Kidney tubule cell (primary cell): ENCODE results near the gene DCLK1.
"Not testable (repeated sequence)": the region's sequence is repeated elsewhere in the genome, so short reads cannot be mapped to it uniquely, and the experiment has no call there.

Experiments
- DNase-seq: peaks from one replicate; pipeline ENCODE4 v3.0.0-alpha.2; 2018; ENCODE audit warnings: low spot score

DCLK1 gene

GRCh38 chr13:36086117-36086516, 45.1 kb downstream of the DCLK1 start:
- no peak for DNase-seq

GRCh38 chr13:36084131-36084530, 47.1 kb downstream of the DCLK1 start:
- no peak for DNase-seq

GRCh38 chr13:36082806-36083205, 48.4 kb downstream of the DCLK1 start:
- DNase-seq, result no peak

GRCh38 chr13:36082396-36082795, 48.8 kb downstream of the DCLK1 start:
- DNase-seq, result peak; percentile 26

- DNase-seq, result no peak
These were observed 55.0 kb downstream of the DCLK1 start for GRCh38 chr13:36076211-36076610.

- DNase-seq, result no peak
These were observed 56.5 kb downstream of the DCLK1 start for GRCh38 chr13:36074659-36075058.

GRCh38 chr13:36072152-36072935, 58.8 kb downstream of the DCLK1 start:
- no peak for DNase-seq

- DNase-seq, result not testable (repeated sequence)
These were observed 60.5 kb downstream of the DCLK1 start for GRCh38 chr13:36070504-36071192.

- no peak for DNase-seq
These were observed 61.3 kb downstream of the DCLK1 start for GRCh38 chr13:36069881-36070366.

- DNase-seq, result no peak
These were observed 62.2 kb downstream of the DCLK1 start for GRCh38 chr13:36068991-36069390.

GRCh38 chr13:36068566-36068965, 62.6 kb downstream of the DCLK1 start:
- no peak for DNase-seq

- no peak for DNase-seq
These were observed 63.3 kb downstream of the DCLK1 start for GRCh38 chr13:36067746-36068381.

- no peak for DNase-seq
These were observed 68.9 kb downstream of the DCLK1 start for GRCh38 chr13:36062249-36062648.

GRCh38 chr13:36061621-36062020, 69.6 kb downstream of the DCLK1 start:
- DNase-seq, result no peak

- no peak for DNase-seq
These were observed 70.1 kb downstream of the DCLK1 start for GRCh38 chr13:36061054-36061453.

GRCh38 chr13:36059321-36059720, 71.9 kb downstream of the DCLK1 start:
- no peak for DNase-seq

GRCh38 chr13:36058116-36058515, 73.1 kb downstream of the DCLK1 start:
- DNase-seq, result no peak

- no peak for DNase-seq
These were observed 73.6 kb downstream of the DCLK1 start for GRCh38 chr13:36057547-36057946.

GRCh38 chr13:36057041-36057440, 74.1 kb downstream of the DCLK1 start:
- no peak for DNase-seq

GRCh38 chr13:36055366-36055765, 75.8 kb downstream of the DCLK1 start:
- DNase-seq, result no peak

- no peak for DNase-seq
These were observed 77.1 kb downstream of the DCLK1 start for GRCh38 chr13:36054041-36054440.

GRCh38 chr13:36051082-36051481, 80.1 kb downstream of the DCLK1 start:
- no peak for DNase-seq

- no peak for DNase-seq
These were observed 84.5 kb downstream of the DCLK1 start for GRCh38 chr13:36046672-36047071.
